ENCODE data around the gene TMTC3.

DNA sequence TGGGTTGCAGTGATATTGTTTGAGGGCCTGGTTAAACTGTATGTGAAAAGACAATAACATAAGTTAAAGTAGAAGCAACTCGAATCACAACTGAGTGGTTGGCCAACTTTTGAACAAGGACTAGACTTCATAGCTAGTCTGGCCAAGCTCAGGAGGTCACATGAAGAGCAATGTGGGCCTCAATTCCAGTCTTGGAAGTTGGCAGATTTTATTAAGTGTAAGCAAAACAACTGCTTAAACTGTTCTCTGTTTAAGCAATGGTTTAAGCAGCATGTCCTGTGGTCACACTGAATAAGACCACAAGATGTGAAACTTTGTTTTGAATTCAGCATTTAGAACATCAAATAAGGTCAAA, 100.4 kb downstream of the TMTC3 start:
- TF ChIP-seq, protein P1, sequence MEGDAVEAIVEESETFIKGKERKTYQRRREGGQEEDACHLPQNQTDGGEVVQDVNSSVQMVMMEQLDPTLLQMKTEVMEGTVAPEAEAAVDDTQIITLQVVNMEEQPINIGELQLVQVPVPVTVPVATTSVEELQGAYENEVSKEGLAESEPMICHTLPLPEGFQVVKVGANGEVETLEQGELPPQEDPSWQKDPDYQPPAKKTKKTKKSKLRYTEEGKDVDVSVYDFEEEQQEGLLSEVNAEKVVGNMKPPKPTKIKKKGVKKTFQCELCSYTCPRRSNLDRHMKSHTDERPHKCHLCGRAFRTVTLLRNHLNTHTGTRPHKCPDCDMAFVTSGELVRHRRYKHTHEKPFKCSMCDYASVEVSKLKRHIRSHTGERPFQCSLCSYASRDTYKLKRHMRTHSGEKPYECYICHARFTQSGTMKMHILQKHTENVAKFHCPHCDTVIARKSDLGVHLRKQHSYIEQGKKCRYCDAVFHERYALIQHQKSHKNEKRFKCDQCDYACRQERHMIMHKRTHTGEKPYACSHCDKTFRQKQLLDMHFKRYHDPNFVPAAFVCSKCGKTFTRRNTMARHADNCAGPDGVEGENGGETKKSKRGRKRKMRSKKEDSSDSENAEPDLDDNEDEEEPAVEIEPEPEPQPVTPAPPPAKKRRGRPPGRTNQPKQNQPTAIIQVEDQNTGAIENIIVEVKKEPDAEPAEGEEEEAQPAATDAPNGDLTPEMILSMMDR (IDR thresholded peaks at IDR 0.05), result no peak
- no peak for TF ChIP-seq POLR2A (IDR thresholded peaks at IDR 0.05)

Measured in lower leg skin (tissue), 3 donors.